Glutamatergic neuron (in vitro differentiated cells): Measurements from ENCODE around the gene CACNG3. TPM values are rescaled to one million over a fixed set of nuclear protein-coding genes. Genes with fewer than 3 reads are reported as not detected.

Experiments
- DNase-seq: peaks from one replicate; pipeline ENCODE4 v3.0.0; 2022
- H3K27ac Mint-ChIP-seq: one replicate; pipeline ENCODE4 v1.8.0; 2020; ENCODE audit warnings: mild to moderate bottlenecking, mixed read lengths, inconsistent platforms; ENCODE audit not compliant: unreplicated experiment
- H3K27me3 Mint-ChIP-seq: one replicate; pipeline ENCODE4 v1.8.0; 2020; ENCODE audit warnings: mild to moderate bottlenecking, moderate library complexity, mixed read lengths, inconsistent platforms; ENCODE audit not compliant: unreplicated experiment
- H3K36me3 Mint-ChIP-seq: one replicate; pipeline ENCODE4 v1.8.0; 2020; ENCODE audit warnings: mild to moderate bottlenecking, mixed read lengths, inconsistent platforms; ENCODE audit not compliant: unreplicated experiment
- H3K4me1 Mint-ChIP-seq: one replicate; pipeline ENCODE4 v1.8.0; 2020; ENCODE audit warnings: mild to moderate bottlenecking, low read depth, mixed read lengths, inconsistent platforms; ENCODE audit not compliant: unreplicated experiment
- H3K4me3 Mint-ChIP-seq: one replicate; pipeline ENCODE4 v1.8.0; 2020; ENCODE audit warnings: mild to moderate bottlenecking, mixed read lengths, inconsistent platforms; ENCODE audit not compliant: unreplicated experiment
- H3K9me3 Mint-ChIP-seq: one replicate; pipeline ENCODE4 v1.8.0; 2020; ENCODE audit warnings: mild to moderate bottlenecking, moderate library complexity, mixed read lengths, inconsistent platforms; ENCODE audit not compliant: unreplicated experiment
- CTCF ChIP-seq: fragments of 200-600 bp; sonication (generic); IDR thresholded peaks from one replicate; pipeline ENCODE4 v1.5.0; 2021; ENCODE audit not compliant: partially characterized antibody, unreplicated experiment
- total RNA-seq: library from RNA; stranded (reverse); fragmentation: NEBNext Ultra II Directional; extraction: Animal tissue kit (Norgen Biotek cat#: 25700); gene quantifications from one replicate; pipeline ENCODE4 v1.2.1, GENCODE V29; 2021; ENCODE audit not compliant: unreplicated experiment

Gene CACNG3
- total RNA-seq, 1 donor from 2014 or later: 2.2 TPM

GRCh38 chr16:24367186-24367710 lies 111.1 kb downstream of the CACNG3 start:
- peaks cover 4% of the 10 kb centered on the region for H3K4me1 Mint-ChIP-seq

GRCh38 chr16:24372824-24373223 lies 116.7 kb downstream of the CACNG3 start:
- Mint-ChIP-seq H3K9me3 (peaks cover 13% of the 10 kb centered on the region), H3K36me3 (peaks cover 22% of the 10 kb centered on the region), H3K4me1 (peaks cover 5% of the 10 kb centered on the region), H3K27ac (no peak overlapping the region), H3K4me3 (no peak overlapping the region), H3K27me3 (no peaks in the 10 kb centered on the region)
- no peak for DNase-seq
- TF ChIP-seq CTCF: no peak

More at GRCh38 chr16:24367186-24367710, 111.1 kb downstream of the CACNG3 start:
- peaks cover 6% of the 10 kb centered on the region for H3K27me3 Mint-ChIP-seq
- H3K36me3 Mint-ChIP-seq: peaks cover 15% of the 10 kb centered on the region
- peaks cover 16% of the 10 kb centered on the region for H3K9me3 Mint-ChIP-seq
- peak; percentile 27 for DNase-seq
- no peak overlapping the region for H3K4me3 Mint-ChIP-seq
- H3K27ac Mint-ChIP-seq: peak overlapping the region; percentile 88
- no peak for TF ChIP-seq CTCF

- Mint-ChIP-seq H3K4me1 (peaks cover 5% of the 10 kb centered on the region), H3K27me3 (no peaks in the 10 kb centered on the region), H3K9me3 (peaks cover 14% of the 10 kb centered on the region), H3K4me3 (no peak overlapping the region), H3K36me3 (peaks cover 34% of the 10 kb centered on the region), H3K27ac (no peak overlapping the region)
- no peak for DNase-seq
- no peak for TF ChIP-seq CTCF
Measured at GRCh38 chr16:24378999-24379398, 122.9 kb downstream of the CACNG3 start.

GRCh38 chr16:24381470-24382118 lies 125.5 kb downstream of the CACNG3 start:
- H3K4me3 Mint-ChIP-seq: no peak overlapping the region
- H3K27me3 Mint-ChIP-seq: peaks cover 2% of the 10 kb centered on the region
- peaks cover 34% of the 10 kb centered on the region for H3K36me3 Mint-ChIP-seq
- H3K27ac Mint-ChIP-seq: no peak overlapping the region
- TF ChIP-seq CTCF: no peak
- H3K9me3 Mint-ChIP-seq: peaks cover 14% of the 10 kb centered on the region
- no peaks in the 10 kb centered on the region for H3K4me1 Mint-ChIP-seq
- DNase-seq: no peak

GRCh38 chr16:24382762-24383407 lies 126.8 kb downstream of the CACNG3 start:
- Mint-ChIP-seq H3K27ac (no peak overlapping the region), H3K9me3 (peaks cover 9% of the 10 kb centered on the region), H3K4me1 (no peaks in the 10 kb centered on the region), H3K36me3 (peaks cover 27% of the 10 kb centered on the region), H3K27me3 (peaks cover 2% of the 10 kb centered on the region), H3K4me3 (no peak overlapping the region)
- no peak for TF ChIP-seq CTCF
- DNase-seq: no peak
